ENCODE data around the gene ADARB1. TPM values are rescaled to one million over a fixed set of nuclear protein-coding genes. Genes with fewer than 3 reads are reported as not detected.

Gene ADARB1
- total RNA-seq, 1 experiment from 2014 or later: 14.1 TPM

DNA sequence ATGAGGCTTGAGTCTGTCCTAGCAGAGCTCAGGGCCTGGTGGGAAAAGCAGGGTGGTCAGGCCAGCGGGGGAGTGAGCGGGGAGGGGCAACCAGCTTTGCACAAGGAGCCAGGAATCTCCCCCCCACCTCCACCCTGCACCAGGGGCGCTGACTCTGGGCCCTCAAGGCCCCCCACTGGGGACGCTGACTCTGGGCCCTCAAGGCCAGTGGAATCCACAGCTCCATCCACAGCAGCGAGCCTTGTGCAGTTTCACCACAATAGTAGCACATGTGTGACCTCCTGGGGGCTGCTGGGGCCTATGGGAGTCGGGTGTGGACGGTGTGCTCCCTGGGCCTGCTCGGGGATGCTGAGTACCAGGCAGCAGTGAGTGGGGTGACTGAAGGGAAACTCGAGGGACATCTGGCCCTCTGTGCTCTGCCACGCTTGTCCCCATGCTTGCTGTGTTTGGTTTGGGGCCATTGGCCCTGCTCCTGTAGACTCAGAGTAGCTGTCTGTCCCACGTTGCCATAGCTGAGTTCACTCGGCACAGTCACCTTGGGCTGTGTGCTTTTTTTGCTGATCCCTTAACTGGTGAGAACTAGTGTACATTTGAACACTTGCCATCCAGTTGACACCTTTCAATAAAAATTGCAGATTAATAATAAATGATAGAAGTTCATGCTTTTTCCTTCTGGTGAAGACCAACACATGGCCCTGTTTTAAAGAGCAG lies 89.2 kb downstream of the ADARB1 start:
- ChIA-PET CTCF (no interaction called here), POLR2A (ENCODE audit: unreplicated experiment) (no interaction called here)
- H3K27me3 ChIP-seq (ENCODE audit: low read length): no peaks in the 10 kb centered on the region
- TF ChIP-seq EZH2phosphoT487 (IDR thresholded peaks at IDR 0.05; ENCODE audit: borderline replicate concordance, low read length) (no peak), EZH2 (IDR thresholded peaks at IDR 0.05; ENCODE audit: low read length, unreplicated experiment) (no peak)
- TF ChIP-seq, protein P1, sequence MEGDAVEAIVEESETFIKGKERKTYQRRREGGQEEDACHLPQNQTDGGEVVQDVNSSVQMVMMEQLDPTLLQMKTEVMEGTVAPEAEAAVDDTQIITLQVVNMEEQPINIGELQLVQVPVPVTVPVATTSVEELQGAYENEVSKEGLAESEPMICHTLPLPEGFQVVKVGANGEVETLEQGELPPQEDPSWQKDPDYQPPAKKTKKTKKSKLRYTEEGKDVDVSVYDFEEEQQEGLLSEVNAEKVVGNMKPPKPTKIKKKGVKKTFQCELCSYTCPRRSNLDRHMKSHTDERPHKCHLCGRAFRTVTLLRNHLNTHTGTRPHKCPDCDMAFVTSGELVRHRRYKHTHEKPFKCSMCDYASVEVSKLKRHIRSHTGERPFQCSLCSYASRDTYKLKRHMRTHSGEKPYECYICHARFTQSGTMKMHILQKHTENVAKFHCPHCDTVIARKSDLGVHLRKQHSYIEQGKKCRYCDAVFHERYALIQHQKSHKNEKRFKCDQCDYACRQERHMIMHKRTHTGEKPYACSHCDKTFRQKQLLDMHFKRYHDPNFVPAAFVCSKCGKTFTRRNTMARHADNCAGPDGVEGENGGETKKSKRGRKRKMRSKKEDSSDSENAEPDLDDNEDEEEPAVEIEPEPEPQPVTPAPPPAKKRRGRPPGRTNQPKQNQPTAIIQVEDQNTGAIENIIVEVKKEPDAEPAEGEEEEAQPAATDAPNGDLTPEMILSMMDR (conservative IDR thresholded peaks at IDR 0.05; ENCODE audit: low read depth, low read length): no peak
- no peaks in the 10 kb centered on the region for H3K36me3 ChIP-seq (ENCODE audit: low read depth, low read length)
- H3K9ac ChIP-seq (ENCODE audit: low read length): no peak overlapping the region
- no peaks in the 10 kb centered on the region for H4K20me1 ChIP-seq (ENCODE audit: low read length)
- H3F3A ChIP-seq (ENCODE audit: low read length, unreplicated experiment): no peaks in the 10 kb centered on the region
- peaks cover 4% of the 10 kb centered on the region for H3K4me1 ChIP-seq (ENCODE audit: insufficient read depth, low read length)
- DNase-seq (no peak), ATAC-seq (no peak)
- no peaks in the 10 kb centered on the region; the same call in 1 of the 2 replicates for H3K9me2 ChIP-seq (replicated peaks; ENCODE audit: low read length)
- no peaks in the 10 kb centered on the region for H3K79me2 ChIP-seq (ENCODE audit: low read length)
- intact Hi-C loops (cut with micrococcal nuclease): no loop called here
- BruUV-seq (replicated peaks): no TSS peak
- no peak overlapping the region for H3K4me3 ChIP-seq (ENCODE audit: low read length)
- H3K4me2 ChIP-seq (ENCODE audit: low read length): no peak overlapping the region
- H3K27ac ChIP-seq (ENCODE audit: low read length): no peak overlapping the region
- no peak overlapping the region for H2AFZ ChIP-seq (ENCODE audit: low read length)
- H3K9me3 ChIP-seq (ENCODE audit: low read length): no peaks in the 10 kb centered on the region

DNA sequence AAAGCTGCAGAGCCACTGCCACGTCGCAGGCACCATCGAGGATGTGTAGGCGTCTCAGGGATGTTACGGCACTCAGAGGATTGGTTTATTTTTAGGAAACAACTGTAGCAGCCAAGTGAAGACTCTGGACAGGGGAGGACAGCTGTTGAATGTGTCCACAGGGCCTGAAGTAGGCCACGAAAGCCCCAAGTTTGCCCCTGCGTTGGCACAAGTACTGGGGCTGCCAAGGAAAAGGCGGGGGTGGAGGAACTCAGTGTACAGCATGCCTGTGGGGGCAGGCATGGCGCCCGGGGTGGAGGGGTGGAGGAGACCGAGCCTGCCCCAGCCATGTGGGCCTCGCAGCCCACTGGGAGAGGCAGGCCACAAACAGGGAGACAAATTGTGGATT lies 89.7 kb downstream of the ADARB1 start:
- DNase-seq (no peak), ATAC-seq (no peak)
- H3K36me3 ChIP-seq (ENCODE audit: low read depth, low read length): no peaks in the 10 kb centered on the region
- peaks cover 4% of the 10 kb centered on the region for H3K4me1 ChIP-seq (ENCODE audit: insufficient read depth, low read length)
- H3K27ac ChIP-seq (ENCODE audit: low read length): no peak overlapping the region
- no peak overlapping the region for H3K4me3 ChIP-seq (ENCODE audit: low read length)
- intact Hi-C loops (cut with micrococcal nuclease): no loop called here
- H3K9me2 ChIP-seq (replicated peaks; ENCODE audit: low read length): no peaks in the 10 kb centered on the region
- H3F3A ChIP-seq (ENCODE audit: low read length, unreplicated experiment): no peaks in the 10 kb centered on the region
- no peaks in the 10 kb centered on the region for H4K20me1 ChIP-seq (ENCODE audit: low read length)
- no peak overlapping the region for H3K4me2 ChIP-seq (ENCODE audit: low read length)
- H3K27me3 ChIP-seq (ENCODE audit: low read length): no peaks in the 10 kb centered on the region
- no peaks in the 10 kb centered on the region for H3K9me3 ChIP-seq (ENCODE audit: low read length)
- TF ChIP-seq, protein P1 (conservative IDR thresholded peaks at IDR 0.05; ENCODE audit: low read depth, low read length): no peak
- TF ChIP-seq EZH2phosphoT487 (IDR thresholded peaks at IDR 0.05; ENCODE audit: borderline replicate concordance, low read length) (no peak), EZH2 (IDR thresholded peaks at IDR 0.05; ENCODE audit: low read length, unreplicated experiment) (no peak)
- no TSS peak for BruUV-seq (replicated peaks)
- CTCF ChIA-PET: no interaction called here
- no peak overlapping the region for H2AFZ ChIP-seq (ENCODE audit: low read length)
- POLR2A ChIA-PET (ENCODE audit: unreplicated experiment): no interaction called here
- no peaks in the 10 kb centered on the region for H3K79me2 ChIP-seq (ENCODE audit: low read length)
- H3K9ac ChIP-seq (ENCODE audit: low read length): no peak overlapping the region

DNA sequence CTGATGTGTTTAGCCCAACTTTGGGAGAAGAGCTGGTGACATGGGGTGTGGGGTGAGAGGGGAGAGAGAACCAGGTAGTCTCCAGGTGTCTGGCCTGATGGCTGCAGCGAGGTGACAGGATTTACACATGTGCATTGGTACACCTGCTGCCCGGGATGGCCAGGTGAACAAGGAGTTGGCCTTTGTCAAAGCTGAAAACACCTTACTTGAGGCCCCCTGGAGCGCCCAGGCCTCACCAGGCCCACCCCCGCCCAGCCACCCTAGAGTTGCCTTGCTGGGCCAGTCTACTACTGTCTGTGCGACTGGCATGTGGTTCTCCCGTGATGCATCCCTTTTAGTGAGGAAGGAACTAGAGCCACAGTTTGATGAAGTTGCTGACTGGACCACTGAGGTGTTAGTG lies 90.5 kb downstream of the ADARB1 start:
- Histone ChIP-seq H4K20me1 (ENCODE audit: low read length) (no peaks in the 10 kb centered on the region), H3K27me3 (ENCODE audit: low read length) (no peaks in the 10 kb centered on the region), H3K36me3 (ENCODE audit: low read depth, low read length) (no peaks in the 10 kb centered on the region), H3K4me2 (ENCODE audit: low read length) (no peak overlapping the region), H3K79me2 (ENCODE audit: low read length) (no peaks in the 10 kb centered on the region), H3F3A (ENCODE audit: low read length, unreplicated experiment) (no peaks in the 10 kb centered on the region), H3K9me3 (ENCODE audit: low read length) (no peaks in the 10 kb centered on the region), H3K4me3 (ENCODE audit: low read length) (no peak overlapping the region), H3K9ac (ENCODE audit: low read length) (no peak overlapping the region), H2AFZ (ENCODE audit: low read length) (no peak overlapping the region), H3K9me2 (replicated peaks; ENCODE audit: low read length) (no peaks in the 10 kb centered on the region), H3K27ac (ENCODE audit: low read length) (no peak overlapping the region), H3K4me1 (ENCODE audit: insufficient read depth, low read length) (peaks cover 4% of the 10 kb centered on the region)
- ATAC-seq: no peak
- DNase-seq: no peak
- intact Hi-C loops (cut with micrococcal nuclease): no loop called here
- TF ChIP-seq EZH2 (IDR thresholded peaks at IDR 0.05; ENCODE audit: low read length, unreplicated experiment) (no peak), EZH2phosphoT487 (IDR thresholded peaks at IDR 0.05; ENCODE audit: borderline replicate concordance, low read length) (no peak)
- TF ChIP-seq, protein P1 (conservative IDR thresholded peaks at IDR 0.05; ENCODE audit: low read depth, low read length): no peak
- POLR2A ChIA-PET (ENCODE audit: unreplicated experiment): no interaction called here
- CTCF ChIA-PET: no interaction called here
- no TSS peak for BruUV-seq (replicated peaks)

Measured in PC-3 (cell line).